Upper lobe of right lung (tissue), 1 donor: ENCODE measurements around the gene TUBE1. TPM values are rescaled to one million over a fixed set of nuclear protein-coding genes. Genes with fewer than 3 reads are reported as not detected.
A peak's percentile ranks its signal among the peaks of the same experiment; 100 is the strongest.

Experiments used
- ATAC-seq: fragments of 200-7000 bp; cut with Tn5 transposase; one replicate; pipeline ENCODE4 v1.9.1; 2020; ENCODE audit warnings: mild to moderate bottlenecking, moderate library complexity
- DNase-seq: peaks from one replicate; pipeline ENCODE4 v3.0.0-alpha.2; 2020
- H3K27ac ChIP-seq: fragments of 200-600 bp; one replicate; pipeline ENCODE4 v1.8.0; 2022
- H3K27me3 ChIP-seq: fragments of 200-600 bp; one replicate; pipeline ENCODE4 v1.8.0; 2022; ENCODE audit warnings: mild to moderate bottlenecking
- H3K36me3 ChIP-seq: fragments of 200-600 bp; one replicate; pipeline ENCODE4 v1.8.0; 2022
- H3K4me1 ChIP-seq: fragments of 200-600 bp; one replicate; pipeline ENCODE4 v1.8.0; 2022
- H3K4me3 ChIP-seq: fragments of 200-600 bp; one replicate; pipeline ENCODE4 v1.8.0; 2022; ENCODE audit warnings: mild to moderate bottlenecking
- H3K9me3 ChIP-seq: fragments of 200-600 bp; one replicate; pipeline ENCODE4 v1.8.0; 2022
- intact Hi-C: fragments of 100-400 bp; cut with DNase I; formaldehyde crosslinking; loops from one replicate; pipeline ENCODE4 v1.11.0; 2022
- total RNA-seq: library from RNA; stranded (reverse); fragmentation: NEBNext Ultra II Directional; extraction: Animal tissue kit (Norgen Biotek cat#: 25700); gene quantifications from one replicate; pipeline ENCODE4 v1.2.1, GENCODE V29; 2021
- TF ChIP-seq, protein P1 (sequence below): fragments of 200-600 bp; IDR thresholded peaks from one replicate; pipeline ENCODE4 v1.8.0; 2022; ENCODE audit warnings: antibody characterized with exemption
- donor health status: DM: no; HTN: yes; CAD: no; lungs with severe emphysema.

The TUBE1 gene
- total RNA-seq, 1 donor from 2014 or later = 18.4 TPM

DNA sequence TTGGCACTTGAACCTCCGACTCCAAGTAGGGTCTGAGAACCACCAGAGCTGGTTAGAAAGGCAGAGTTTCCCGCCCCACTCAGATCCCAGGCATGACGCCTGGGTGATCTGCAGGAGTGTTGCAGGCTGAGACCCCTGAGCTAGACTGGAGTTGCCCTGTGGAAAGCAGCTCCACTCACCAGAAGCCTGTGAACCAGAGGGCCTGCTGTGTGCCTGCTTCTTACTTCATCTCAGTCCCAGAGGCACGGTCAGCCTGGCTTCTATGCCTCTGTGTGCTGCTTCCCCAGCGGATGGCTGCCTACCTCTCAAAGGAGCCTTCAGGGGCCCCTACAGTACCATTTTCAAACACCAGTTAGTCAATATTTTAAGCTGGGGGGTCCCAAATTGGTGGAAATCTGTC, 49.0 kb downstream of the TUBE1 start:
- intact Hi-C loops = no loop called here
- ATAC-seq = no peak
- DNase-seq = no peak

DNA sequence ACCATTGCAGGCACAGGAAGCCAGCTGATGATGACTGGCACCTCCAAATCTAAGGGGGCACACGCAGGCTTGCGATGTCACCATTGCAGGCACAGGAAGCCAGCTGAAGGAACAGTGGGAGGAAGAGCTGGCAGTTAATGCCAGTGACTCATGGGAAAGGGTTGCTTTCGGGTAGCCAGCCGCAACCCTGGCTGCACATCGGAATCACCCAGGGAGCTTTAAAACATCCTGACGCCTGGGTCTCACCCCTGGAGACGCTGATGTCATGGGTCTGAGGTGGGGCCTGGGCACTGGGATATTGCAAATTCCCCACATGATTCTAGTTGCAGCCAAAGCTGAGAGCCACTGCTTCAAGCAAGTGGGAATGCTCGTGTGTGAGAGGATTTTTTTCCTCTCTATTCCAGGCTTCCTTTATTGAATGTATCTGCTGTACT, 49.5 kb downstream of the TUBE1 start:
- Histone ChIP-seq H3K4me3 (no peak overlapping the region), H3K9me3 (no peaks in the 10 kb centered on the region), H3K36me3 (no peaks in the 10 kb centered on the region), H3K4me1 (peaks cover 1% of the 10 kb centered on the region), H3K27me3 (no peaks in the 10 kb centered on the region), H3K27ac (no peak overlapping the region)
- TF ChIP-seq, protein P1, sequence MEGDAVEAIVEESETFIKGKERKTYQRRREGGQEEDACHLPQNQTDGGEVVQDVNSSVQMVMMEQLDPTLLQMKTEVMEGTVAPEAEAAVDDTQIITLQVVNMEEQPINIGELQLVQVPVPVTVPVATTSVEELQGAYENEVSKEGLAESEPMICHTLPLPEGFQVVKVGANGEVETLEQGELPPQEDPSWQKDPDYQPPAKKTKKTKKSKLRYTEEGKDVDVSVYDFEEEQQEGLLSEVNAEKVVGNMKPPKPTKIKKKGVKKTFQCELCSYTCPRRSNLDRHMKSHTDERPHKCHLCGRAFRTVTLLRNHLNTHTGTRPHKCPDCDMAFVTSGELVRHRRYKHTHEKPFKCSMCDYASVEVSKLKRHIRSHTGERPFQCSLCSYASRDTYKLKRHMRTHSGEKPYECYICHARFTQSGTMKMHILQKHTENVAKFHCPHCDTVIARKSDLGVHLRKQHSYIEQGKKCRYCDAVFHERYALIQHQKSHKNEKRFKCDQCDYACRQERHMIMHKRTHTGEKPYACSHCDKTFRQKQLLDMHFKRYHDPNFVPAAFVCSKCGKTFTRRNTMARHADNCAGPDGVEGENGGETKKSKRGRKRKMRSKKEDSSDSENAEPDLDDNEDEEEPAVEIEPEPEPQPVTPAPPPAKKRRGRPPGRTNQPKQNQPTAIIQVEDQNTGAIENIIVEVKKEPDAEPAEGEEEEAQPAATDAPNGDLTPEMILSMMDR = no peak
- ATAC-seq (peak; percentile 60), DNase-seq (no peak)
- intact Hi-C loops = no loop called here

More for the DNA sequence above, 49.0 kb downstream of the TUBE1 start:
- TF ChIP-seq, protein P1 = no peak
- Histone ChIP-seq H3K36me3 (no peaks in the 10 kb centered on the region), H3K27me3 (no peaks in the 10 kb centered on the region), H3K9me3 (no peaks in the 10 kb centered on the region), H3K27ac (no peak overlapping the region), H3K4me3 (no peak overlapping the region), H3K4me1 (peaks cover 3% of the 10 kb centered on the region)

DNA sequence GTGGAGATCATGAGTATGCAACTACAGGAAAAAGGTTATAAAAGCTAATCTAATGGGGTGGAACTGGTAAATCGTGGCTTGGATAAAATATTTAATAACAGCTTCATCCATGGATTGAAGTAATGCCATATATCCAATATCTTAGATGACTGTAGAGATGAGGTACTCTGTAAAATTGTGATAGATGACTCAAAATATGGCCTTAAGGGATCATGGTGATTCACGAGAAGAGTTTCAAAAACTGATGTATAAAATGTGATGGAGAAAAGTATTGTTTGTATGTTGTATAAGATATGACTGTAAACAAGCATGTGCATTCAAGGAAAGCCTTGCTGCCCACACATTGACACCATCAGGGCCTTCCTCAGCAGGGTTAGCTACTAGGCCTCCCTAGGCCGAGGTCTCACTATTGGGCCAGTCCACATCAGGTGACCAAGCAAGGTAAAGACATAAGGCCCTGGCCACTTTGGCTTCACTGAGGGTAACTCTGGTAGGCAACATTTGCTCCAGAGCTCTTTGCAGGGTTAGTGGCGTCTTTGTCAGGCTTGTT, 51.1 kb downstream of the TUBE1 start:
- Histone ChIP-seq H3K4me3 (no peak overlapping the region), H3K4me1 (peaks cover under 1% of the 10 kb centered on the region), H3K27ac (peak overlapping the region; percentile 5), H3K36me3 (no peaks in the 10 kb centered on the region), H3K9me3 (no peaks in the 10 kb centered on the region), H3K27me3 (no peaks in the 10 kb centered on the region)
- ATAC-seq (no peak), DNase-seq (no peak)
- TF ChIP-seq, protein P1 = no peak
- intact Hi-C loops = no loop called here

DNA sequence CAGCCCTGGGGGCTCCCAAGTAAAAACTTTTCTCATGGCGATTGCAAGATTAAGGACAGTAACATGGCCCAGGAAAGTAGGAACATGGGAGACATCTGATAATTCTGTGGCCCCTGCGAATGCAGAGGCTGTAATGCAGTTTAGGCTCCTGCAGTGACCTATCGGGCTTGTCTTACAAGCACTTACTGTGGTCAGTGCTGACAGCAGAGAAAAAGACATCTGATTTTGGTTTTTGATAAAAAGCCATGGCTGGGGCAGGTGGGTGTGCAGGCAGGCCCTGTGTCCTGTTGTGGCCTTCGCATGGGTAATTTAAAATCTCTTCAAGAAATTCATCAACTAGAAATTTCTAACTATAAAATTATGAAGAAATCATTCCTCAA, 52.7 kb downstream of the TUBE1 start:
- Histone ChIP-seq H3K27ac (no peak overlapping the region), H3K4me3 (no peak overlapping the region), H3K9me3 (no peaks in the 10 kb centered on the region), H3K36me3 (no peaks in the 10 kb centered on the region), H3K4me1 (peaks cover 10% of the 10 kb centered on the region), H3K27me3 (no peaks in the 10 kb centered on the region)
- TF ChIP-seq, protein P1 = no peak
- no peak for ATAC-seq
- DNase-seq = no peak
- intact Hi-C loops = no loop called here

DNA sequence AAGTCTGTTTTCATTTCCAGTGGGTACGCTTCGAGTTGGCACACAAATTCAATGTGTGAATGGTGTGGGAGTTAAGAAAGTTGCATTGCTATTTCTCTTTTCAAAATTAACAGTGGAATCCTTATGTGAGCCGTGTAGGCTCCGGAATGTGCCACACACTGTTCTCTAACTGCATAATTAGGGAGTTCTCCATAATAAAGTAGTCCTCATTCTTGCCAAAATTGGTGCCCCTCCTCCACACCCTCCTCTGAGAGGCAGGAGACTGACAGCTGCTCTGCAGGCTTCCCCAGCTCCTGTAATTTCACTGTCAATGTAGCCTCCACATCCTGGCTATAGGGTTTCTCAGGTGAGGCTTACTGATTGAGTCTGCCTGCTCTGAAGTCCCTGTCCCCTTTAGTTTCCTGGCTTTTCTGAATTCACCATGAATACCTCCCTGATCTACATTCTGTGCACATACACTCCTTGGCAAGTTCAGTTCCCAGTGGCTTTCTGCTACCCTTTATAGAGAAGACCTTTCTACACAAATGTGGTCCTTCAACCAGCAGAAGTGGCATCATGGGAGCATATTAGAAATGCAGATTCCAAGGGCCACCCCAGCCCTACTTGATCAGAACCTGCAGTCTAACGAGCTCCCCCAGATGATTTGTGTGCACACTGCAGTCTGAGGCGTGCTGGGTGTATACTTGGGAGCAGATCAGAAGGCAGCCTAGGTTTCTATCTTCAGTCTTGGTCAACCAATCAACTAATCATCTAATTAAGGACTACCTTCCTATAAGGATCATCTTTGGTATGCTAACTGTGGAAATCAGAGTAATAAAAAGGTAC, 53.3 kb downstream of the TUBE1 start:
- no peak overlapping the region for H3K27ac ChIP-seq

More for the DNA sequence above, 53.3 kb downstream of the TUBE1 start:
- intact Hi-C loops = no loop called here
- no peaks in the 10 kb centered on the region for H3K36me3 ChIP-seq
- no peaks in the 10 kb centered on the region for H3K27me3 ChIP-seq
- no peaks in the 10 kb centered on the region for H3K9me3 ChIP-seq
- ATAC-seq (no peak), DNase-seq (no peak)
- no peak overlapping the region for H3K4me3 ChIP-seq
- H3K4me1 ChIP-seq = peaks cover 10% of the 10 kb centered on the region
- TF ChIP-seq, protein P1 = no peak
